Ovary (tissue), 9 donors: ENCODE measurements around the gene SLIT3. TPM values are rescaled to one million over a fixed set of nuclear protein-coding genes. Genes with fewer than 3 reads are reported as not detected.

Source experiments
- DNase-seq, 5 donors: peaks; one replicate each; pipeline ENCODE4 v3.0.0-alpha.2; 2019 to 2020
- H3K27ac ChIP-seq, 2 donors: fragments of 200-600 bp; one replicate each; pipeline versions ENCODE4 v1.5.1 to v1.8.0; 2019 to 2022
- H3K27me3 ChIP-seq: fragments of 200-600 bp; one replicate; pipeline ENCODE4 v1.8.0; 2022
- H3K36me3 ChIP-seq: fragments of 200-600 bp; sonication (generic); one replicate; pipeline ENCODE4 v1.5.1; 2019
- H3K4me1 ChIP-seq: one replicate; pipeline ENCODE4 v1.8.1; 2013; ENCODE audit warnings: mild to moderate bottlenecking, moderate library complexity; ENCODE audit not compliant: insufficient read depth
- H3K4me3 ChIP-seq: fragments of 200-600 bp; sonication (generic); one replicate; pipeline ENCODE4 v1.5.1; 2017
- H3K9me3 ChIP-seq, 2 donors: fragments of 200-600 bp in 1 of 2; sonication (generic) in 1 of 2; one replicate each; pipeline versions ENCODE4 v1.5.1 to v1.8.1; 2013 to 2019; ENCODE audit warnings: mild to moderate bottlenecking in 1 of 2, moderate library complexity in 1 of 2
- EP300 ChIP-seq: sonication (generic); formaldehyde crosslinking; IDR thresholded peaks from one replicate; pipeline ENCODE4 v1.6.1; 2017; ENCODE audit warnings: antibody characterized with exemption
- POLR2A ChIP-seq: fragments of 450-650 bp; IDR thresholded peaks from one replicate; pipeline ENCODE4 v1.6.1; 2017; ENCODE audit warnings: antibody characterized with exemption, mild to moderate bottlenecking, moderate library complexity
- WGBS, 3 donors: extraction: QIAGEN DNeasy Blood & Tissue Kit in 1 of 3; methylation state at CpG; one replicate each; pipeline versions ENCODE4 v1.1.5 to v1.1.7; 2013 to 2017; 5-methylcytosine and 5-hydroxymethylcytosine counted together
- intact Hi-C, 4 donors: fragments of 100-400 bp; cut with DNase I; formaldehyde crosslinking; loops; one replicate each; pipeline versions ENCODE4 v1.11.0 to v1.15.1; 2022 to 2023
- polyA plus RNA-seq, 2 donors: library from polyadenylated mRNA; stranded (reverse); fragments of 200-250 nt in 1 of 2; fragments of 350-450 nt in 1 of 2; fragmentation: Illumina TruSeq in 1 of 2; extraction: RNeasy Lipid Tissue Mini Kit (QIAGEN cat#74804) in 1 of 2; gene quantifications; one replicate each; pipeline ENCODE4 v1.2.3, GENCODE V29; 2013 to 2014
- total RNA-seq, 7 donors: library from RNA; depleted of rRNA in 2 of 7; stranded (reverse); fragments of >200 nt in 2 of 7; fragmentation: NEBNext Ultra II Directional in 3 of 7; extraction: Animal tissue kit (Norgen Biotek cat#: 25700) in 3 of 7; gene quantifications; one replicate each; pipeline versions ENCODE4 v1.1.0 to v1.2.4, GENCODE V29; 2016 to 2023
- TF ChIP-seq, protein P1 (sequence below), 3 donors: fragments of 450-650 bp in 2 of 3; fragments of 200-600 bp in 1 of 3; IDR thresholded peaks; one replicate each; pipeline versions ENCODE4 v1.5.1 to v1.8.0; 2016 to 2022; ENCODE audit warnings: antibody characterized with exemption in 3 of 3, mild to moderate bottlenecking in 1 of 3
- donor health status: DM: no; HTN: no; CAD: no; lungs with moderate emphysema.
- donor health status: DM: no; HTN: no; CAD: no.
- donor health status: Bipolar disorder and iron deficiency.
- donor health status: DM: yes; HTN: yes; CAD: no.
- donor health status: DM: no; HTN: no; CAD: no.
- donor health status: DM: yes; HTN: yes; CAD: no.

Gene SLIT3
- total and polyA plus RNA-seq, 9 donors, result 10.3 to 106 (median 24.4) TPM

DNA sequence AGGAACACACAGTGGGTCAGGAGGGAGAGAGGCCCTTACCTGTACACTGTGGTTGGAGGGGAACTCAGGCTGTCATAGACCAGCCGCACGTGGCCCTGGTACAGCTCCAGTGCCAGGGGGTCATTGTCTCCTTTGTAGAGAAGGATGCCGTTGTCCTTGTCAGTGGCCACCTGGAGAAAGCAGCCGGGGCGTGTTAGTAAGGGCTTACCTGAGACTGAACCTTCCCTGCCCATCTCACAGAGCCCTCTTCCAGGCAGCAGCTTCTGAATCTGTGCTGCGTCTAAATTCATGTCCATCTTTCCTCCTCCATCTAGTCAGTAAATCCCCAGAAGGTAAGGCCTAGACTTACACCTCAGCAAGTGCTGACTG is 617.0 kb downstream of the SLIT3 start:
- TF ChIP-seq POLR2A, result no peak
- no peak for TF ChIP-seq EP300
- TF ChIP-seq, protein P1, sequence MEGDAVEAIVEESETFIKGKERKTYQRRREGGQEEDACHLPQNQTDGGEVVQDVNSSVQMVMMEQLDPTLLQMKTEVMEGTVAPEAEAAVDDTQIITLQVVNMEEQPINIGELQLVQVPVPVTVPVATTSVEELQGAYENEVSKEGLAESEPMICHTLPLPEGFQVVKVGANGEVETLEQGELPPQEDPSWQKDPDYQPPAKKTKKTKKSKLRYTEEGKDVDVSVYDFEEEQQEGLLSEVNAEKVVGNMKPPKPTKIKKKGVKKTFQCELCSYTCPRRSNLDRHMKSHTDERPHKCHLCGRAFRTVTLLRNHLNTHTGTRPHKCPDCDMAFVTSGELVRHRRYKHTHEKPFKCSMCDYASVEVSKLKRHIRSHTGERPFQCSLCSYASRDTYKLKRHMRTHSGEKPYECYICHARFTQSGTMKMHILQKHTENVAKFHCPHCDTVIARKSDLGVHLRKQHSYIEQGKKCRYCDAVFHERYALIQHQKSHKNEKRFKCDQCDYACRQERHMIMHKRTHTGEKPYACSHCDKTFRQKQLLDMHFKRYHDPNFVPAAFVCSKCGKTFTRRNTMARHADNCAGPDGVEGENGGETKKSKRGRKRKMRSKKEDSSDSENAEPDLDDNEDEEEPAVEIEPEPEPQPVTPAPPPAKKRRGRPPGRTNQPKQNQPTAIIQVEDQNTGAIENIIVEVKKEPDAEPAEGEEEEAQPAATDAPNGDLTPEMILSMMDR (IDR thresholded peaks at IDR 0.05), result no peak
- WGBS, 3 donors, result 94 to 98% (median 95%) methylated on average over 6 of the region's 6 CpGs
- Histone ChIP-seq H3K4me3 (no peak overlapping the region), H3K36me3 (no peaks in the 10 kb centered on the region), H3K4me1 (peaks cover 8% of the 10 kb centered on the region), H3K27me3 (no peaks in the 10 kb centered on the region), H3K27ac (no peak overlapping the region), H3K9me3 (no peaks in the 10 kb centered on the region)
- intact Hi-C loops, result loop anchor here in 3 of 4 donors (10.0 kb wide), 2 partner anchors 621 to 901 kb away; partner anchors contain the start of genes SPDL1 (in 2 of the 3) and SLIT3 (in 1 of the 3)
- no peak for DNase-seq

DNA sequence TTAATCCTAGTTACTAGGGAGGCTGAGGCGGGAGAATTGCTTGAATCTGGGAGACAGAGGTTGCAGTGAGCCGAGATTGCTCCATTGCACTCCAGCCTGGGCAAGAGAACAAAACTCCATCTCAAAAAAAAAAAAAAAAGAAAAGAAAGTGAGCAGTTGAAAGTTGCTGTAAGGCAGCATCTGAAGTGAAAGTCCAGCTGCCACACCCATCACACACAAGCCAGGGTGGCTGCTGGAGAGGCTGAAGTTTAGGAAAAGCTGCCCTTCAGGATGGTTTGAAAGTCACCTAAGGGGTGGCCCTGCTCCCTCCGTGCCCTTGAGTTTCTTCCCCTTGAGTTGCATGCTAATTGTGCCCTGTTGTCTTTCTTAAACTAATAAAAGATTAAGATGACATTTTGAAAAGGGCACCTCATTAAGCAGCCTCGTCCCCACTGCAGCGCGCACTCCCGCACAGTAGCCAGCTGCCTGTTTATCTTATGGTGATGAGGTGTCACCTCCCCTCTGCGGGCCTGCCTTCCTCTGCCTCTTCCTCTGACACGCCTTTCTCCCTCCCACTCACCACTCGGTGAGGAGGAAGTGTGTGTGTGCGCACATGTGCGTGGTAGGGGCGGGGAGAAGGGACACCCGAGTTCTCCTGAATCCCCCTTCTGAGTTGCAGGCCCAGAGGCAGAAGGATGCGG is 617.6 kb downstream of the SLIT3 start:
- Histone ChIP-seq H3K9me3 (no peaks in the 10 kb centered on the region), H3K4me1 (peaks cover 8% of the 10 kb centered on the region), H3K4me3 (no peak overlapping the region), H3K36me3 (no peaks in the 10 kb centered on the region), H3K27me3 (no peaks in the 10 kb centered on the region), H3K27ac (no peak overlapping the region)
- no peak for DNase-seq
- WGBS, 3 donors, result 69 to 79% (median 75%) methylated on average over 15 of the region's 15 CpGs
- intact Hi-C loops, result loop anchor here in 3 of 4 donors (10.0 kb wide), 2 partner anchors 621 to 901 kb away; partner anchors contain the start of genes SPDL1 (in 2 of the 3) and SLIT3 (in 1 of the 3)
- no peak for TF ChIP-seq POLR2A
- TF ChIP-seq EP300, result no peak
- TF ChIP-seq, protein P1 (IDR thresholded peaks at IDR 0.05), result no peak

DNA sequence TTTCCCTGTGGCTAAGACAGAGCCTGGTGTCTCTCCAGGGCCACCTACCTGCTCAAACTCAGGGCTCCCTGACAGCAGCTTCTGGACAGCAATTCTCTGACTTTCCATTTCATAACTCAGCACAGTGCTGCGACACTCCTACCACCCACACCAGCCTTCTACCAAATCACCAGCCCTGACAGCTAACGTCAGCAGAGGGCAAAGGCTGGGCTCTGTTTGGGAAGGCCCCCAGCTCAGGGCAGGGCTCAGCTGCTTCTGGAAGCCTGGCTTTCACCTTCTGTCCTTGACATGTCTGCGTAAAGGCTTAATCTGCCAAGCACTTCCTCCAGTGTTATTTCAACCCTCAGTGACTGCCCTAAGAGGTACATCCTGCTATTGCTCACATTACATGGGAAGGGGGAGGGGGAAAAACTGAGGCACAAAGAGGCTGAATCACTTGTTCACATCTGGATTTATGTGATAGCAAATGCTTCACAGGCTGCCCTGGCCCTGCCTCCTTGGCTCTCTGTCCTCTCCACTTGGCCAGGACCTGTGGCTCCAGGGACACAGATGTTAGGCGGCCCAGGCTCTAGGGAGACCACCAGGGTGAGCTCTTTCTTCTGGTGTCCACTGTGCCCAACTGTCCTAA is 619.3 kb downstream of the SLIT3 start:
- Histone ChIP-seq H3K36me3 (no peaks in the 10 kb centered on the region), H3K4me3 (no peak overlapping the region), H3K9me3 (no peaks in the 10 kb centered on the region), H3K4me1 (peaks cover 8% of the 10 kb centered on the region), H3K27me3 (no peaks in the 10 kb centered on the region), H3K27ac (peak overlapping the region; percentile 34 to 53)
- peak; percentile 59 to 81 (median 72) for DNase-seq
- no peak for TF ChIP-seq POLR2A
- TF ChIP-seq EP300, result no peak
- TF ChIP-seq, protein P1 (IDR thresholded peaks at IDR 0.05), result no peak
- intact Hi-C loops, result loop anchor here in 3 of 4 donors (10.0 kb wide), 2 partner anchors 623 to 903 kb away; partner anchors contain the start of genes SPDL1 (in 2 of the 3) and SLIT3 (in 1 of the 3)
- 16 to 31% (median 26%) methylated on average over 4 of the region's 4 CpGs for WGBS, 3 donors

DNA sequence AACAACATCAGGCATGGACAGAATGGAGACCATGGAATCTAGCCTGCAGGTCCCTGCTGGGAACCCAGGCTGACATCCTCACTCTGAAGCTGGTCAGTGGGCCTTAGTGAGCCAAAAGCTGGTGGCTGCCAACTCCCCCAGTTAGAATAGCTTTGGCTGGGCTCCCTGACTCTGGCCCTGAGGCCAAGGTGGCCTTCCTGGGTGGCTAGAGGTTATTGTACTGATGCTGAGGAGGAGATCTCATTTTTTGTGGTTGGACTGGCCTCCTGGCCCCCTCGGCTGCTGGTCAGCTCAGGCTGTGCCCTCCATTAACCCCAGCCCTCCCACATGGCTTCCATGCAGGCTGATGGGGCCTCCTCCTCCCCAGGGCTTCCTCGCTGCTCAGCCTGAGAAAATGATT is 620.5 kb downstream of the SLIT3 start:
- Histone ChIP-seq H3K4me1 (peaks cover 8% of the 10 kb centered on the region), H3K4me3 (no peak overlapping the region), H3K9me3 (no peaks in the 10 kb centered on the region), H3K36me3 (no peaks in the 10 kb centered on the region), H3K27ac (peak overlapping the region in 1 of 2 donors; percentile 47), H3K27me3 (no peaks in the 10 kb centered on the region)
- TF ChIP-seq, protein P1 (IDR thresholded peaks at IDR 0.05), result no peak
- TF ChIP-seq EP300, result no peak
- no peak for TF ChIP-seq POLR2A
- intact Hi-C loops, result loop anchor here in 3 of 4 donors (10.0 kb wide), 2 partner anchors 624 to 904 kb away; partner anchors contain the start of genes SPDL1 (in 2 of the 3) and SLIT3 (in 1 of the 3)
- 50 to 71% (median 56%) methylated on average over 2 of the region's 2 CpGs for WGBS, 3 donors
- DNase-seq, result peak in 1 of 5 donors; percentile 49
